IPS DF 6.9 (cell line): ENCODE measurements around the gene SLC7A6.
A peak's percentile ranks its signal among the peaks of the same experiment; 100 is the strongest.

Experiments
- DNase-seq: peaks from one replicate; pipeline ENCODE4 v3.0.0-alpha.2; 2013; ENCODE audit warnings: low read depth, low spot score
- H3K27ac ChIP-seq: one replicate; pipeline ENCODE4 v1.5.1; 2013; ENCODE audit warnings: low read length, control low read depth
- H3K27me3 ChIP-seq: 2 replicates; pipeline ENCODE4 v1.6.1; 2013; ENCODE audit warnings: mild to moderate bottlenecking, low read length; ENCODE audit not compliant: control insufficient read depth, insufficient read depth
- H3K36me3 ChIP-seq: 2 replicates; pipeline ENCODE4 v1.6.1; 2013; ENCODE audit warnings: low read length; ENCODE audit not compliant: control insufficient read depth, insufficient read depth
- H3K4me1 ChIP-seq: 2 replicates; pipeline ENCODE4 v1.6.1; 2013; ENCODE audit warnings: low read length; ENCODE audit not compliant: control insufficient read depth, insufficient read depth
- H3K4me3 ChIP-seq: 2 replicates; pipeline ENCODE4 v1.5.1; 2013; ENCODE audit warnings: mild to moderate bottlenecking, low read length
- H3K9me3 ChIP-seq: 2 replicates; pipeline ENCODE4 v1.6.1; 2013; ENCODE audit warnings: low read length, inconsistent platforms; ENCODE audit not compliant: control insufficient read depth, insufficient read depth
- WGBS: extraction: QIAGEN DNeasy Blood & Tissue Kit; methylation state at CpG from one replicate; pipeline ENCODE4 v1.1.7; 2013; ENCODE audit warnings: mixed read lengths, missing lambda C conversion rate; ENCODE audit not compliant: insufficient read length, insufficient coverage; 5-methylcytosine and 5-hydroxymethylcytosine counted together

Gene SLC7A6

GRCh38 chr16:68306633-68307032 lies 42.3 kb downstream of the SLC7A6 start:
- Histone ChIP-seq H3K27me3 (no peaks in the 10 kb centered on the region), H3K9me3 (no peaks in the 10 kb centered on the region), H3K4me1 (no peaks in the 10 kb centered on the region), H3K27ac (no peak overlapping the region), H3K4me3 (no peak overlapping the region), H3K36me3 (peaks cover 11% of the 10 kb centered on the region; the same call in 1 of the 2 replicates)
- no CpG with 5 or more reads among the region's 3 CpGs for WGBS
- DNase-seq, result no peak

- WGBS, result no CpG with 5 or more reads among the region's 6 CpGs
- Histone ChIP-seq H3K36me3 (0 out of 2 replicates have a peak, but pooled peaks cover 2% of the 10 kb centered on the region), H3K27ac (no peak overlapping the region), H3K4me1 (no peaks in the 10 kb centered on the region), H3K27me3 (no peaks in the 10 kb centered on the region), H3K9me3 (no peaks in the 10 kb centered on the region), H3K4me3 (peak overlapping the region; percentile 50)
- no peak for DNase-seq
Observed at GRCh38 chr16:68309799-68310198, 45.5 kb downstream of the SLC7A6 start.

- no peaks in the 10 kb centered on the region for H3K4me1 ChIP-seq
- no peak overlapping the region for H3K27ac ChIP-seq
- no peak for DNase-seq
- peak overlapping the region; percentile 50 for H3K4me3 ChIP-seq
- no peaks in the 10 kb centered on the region for H3K27me3 ChIP-seq
- no peaks in the 10 kb centered on the region for H3K9me3 ChIP-seq
- WGBS, result no CpG with 5 or more reads among the region's 29 CpGs
- 0 out of 2 replicates have a peak, but pooled peaks cover 2% of the 10 kb centered on the region for H3K36me3 ChIP-seq
Observed at GRCh38 chr16:68310437-68310773, 46.1 kb downstream of the SLC7A6 start.

GRCh38 chr16:68310774-68311511 lies 46.6 kb downstream of the SLC7A6 start, which contains the start of the genes PRMT7 and SLC7A6OS:
PRMT7 (plus strand) TSS chr16:68311019; CDS start chr16:68315980, 4,961 bp downstream.
SLC7A6OS (minus strand) TSS chr16:68310946; CDS start chr16:68310926, 20 bp downstream.
- Histone ChIP-seq H3K36me3 (peaks cover 4% of the 10 kb centered on the region; the same call in 1 of the 2 replicates), H3K27ac (no peak within 1 kb of the TSS), H3K27me3 (no peaks in the 10 kb centered on the region), H3K9me3 (no peaks in the 10 kb centered on the region), H3K4me1 (no peaks in the 10 kb centered on the region), H3K4me3 (peak within 1 kb of the TSS; percentile 50)
- no CpG with 5 or more reads among the region's 62 CpGs for WGBS
- DNase-seq, result peak; percentile 61

DNA sequence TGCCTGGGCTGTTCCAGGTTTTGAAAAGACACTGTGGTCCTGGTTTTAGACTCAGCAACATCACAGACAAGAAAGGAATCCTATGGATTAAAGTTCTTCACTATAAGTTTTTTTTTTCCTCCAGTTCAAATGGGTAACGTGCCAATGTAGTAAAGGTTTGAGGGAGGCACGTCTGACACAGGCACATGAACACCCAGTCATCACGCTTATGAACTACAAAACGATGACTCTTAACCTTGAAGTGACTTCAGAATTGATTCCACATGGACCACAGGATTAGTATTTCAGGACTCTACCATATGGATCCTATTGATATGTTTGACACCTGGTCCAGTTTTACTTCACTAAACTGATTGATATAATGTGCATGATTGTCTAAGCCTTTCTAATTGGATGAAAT lies 48.8 kb downstream of the SLC7A6 start:
- Histone ChIP-seq H3K36me3 (peaks cover 6% of the 10 kb centered on the region; the same call in 1 of the 2 replicates), H3K27ac (no peak overlapping the region), H3K4me1 (no peaks in the 10 kb centered on the region), H3K27me3 (no peaks in the 10 kb centered on the region), H3K9me3 (no peaks in the 10 kb centered on the region), H3K4me3 (no peak overlapping the region)
- no peak for DNase-seq
- no CpG with 5 or more reads among the region's 4 CpGs for WGBS

GRCh38 chr16:68319185-68319908 lies 55.0 kb downstream of the SLC7A6 start:
- Histone ChIP-seq H3K27me3 (no peaks in the 10 kb centered on the region), H3K27ac (no peak overlapping the region), H3K9me3 (no peaks in the 10 kb centered on the region), H3K4me1 (no peaks in the 10 kb centered on the region), H3K4me3 (no peak overlapping the region), H3K36me3 (peaks cover 4% of the 10 kb centered on the region; the same call in 1 of the 2 replicates)
- no peak for DNase-seq
- no CpG with 5 or more reads among the region's 6 CpGs for WGBS

- Histone ChIP-seq H3K9me3 (no peaks in the 10 kb centered on the region), H3K27ac (no peak overlapping the region), H3K4me3 (no peak overlapping the region), H3K4me1 (no peaks in the 10 kb centered on the region), H3K27me3 (no peaks in the 10 kb centered on the region), H3K36me3 (no peaks in the 10 kb centered on the region; the same call in 1 of the 2 replicates)
- DNase-seq, result no peak
- no CpG with 5 or more reads among the region's 5 CpGs for WGBS
Observed at GRCh38 chr16:68324336-68324735, 60.0 kb downstream of the SLC7A6 start.

DNA sequence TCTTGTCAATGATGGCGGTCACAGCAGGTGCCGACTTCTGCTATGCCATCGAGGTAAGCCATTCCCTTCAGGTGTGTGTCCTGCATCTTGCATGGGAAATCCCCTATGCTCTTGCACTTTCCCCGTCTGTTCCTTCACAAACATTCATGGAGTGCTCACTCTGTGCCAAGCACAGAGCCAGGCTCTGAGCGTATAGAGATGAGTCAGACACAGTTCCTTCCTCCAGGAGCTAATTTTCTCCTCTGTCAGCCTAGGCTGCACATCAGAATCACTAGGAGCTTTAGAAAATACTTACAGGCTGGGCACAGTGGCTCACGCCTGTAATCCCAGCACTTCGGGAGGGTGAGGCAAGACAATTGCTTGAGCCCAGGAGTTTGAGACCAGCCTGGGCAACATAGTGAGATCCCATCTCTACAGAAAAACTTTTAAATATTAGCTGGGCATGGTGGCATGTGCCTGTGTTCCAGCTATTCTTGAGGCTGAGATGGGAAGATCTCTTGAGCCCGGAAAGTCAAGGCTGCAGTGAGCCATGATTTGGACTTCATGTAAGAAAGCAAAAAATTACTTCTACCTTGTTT lies 60.5 kb downstream of the SLC7A6 start:
- DNase-seq, result no peak
- no peaks in the 10 kb centered on the region for H3K27me3 ChIP-seq
- WGBS, result no CpG with 5 or more reads among the region's 8 CpGs
- no peaks in the 10 kb centered on the region for H3K36me3 ChIP-seq
- H3K4me1 ChIP-seq, result no peaks in the 10 kb centered on the region
- H3K9me3 ChIP-seq, result no peaks in the 10 kb centered on the region
- H3K4me3 ChIP-seq, result no peak overlapping the region
- no peak overlapping the region for H3K27ac ChIP-seq

DNA sequence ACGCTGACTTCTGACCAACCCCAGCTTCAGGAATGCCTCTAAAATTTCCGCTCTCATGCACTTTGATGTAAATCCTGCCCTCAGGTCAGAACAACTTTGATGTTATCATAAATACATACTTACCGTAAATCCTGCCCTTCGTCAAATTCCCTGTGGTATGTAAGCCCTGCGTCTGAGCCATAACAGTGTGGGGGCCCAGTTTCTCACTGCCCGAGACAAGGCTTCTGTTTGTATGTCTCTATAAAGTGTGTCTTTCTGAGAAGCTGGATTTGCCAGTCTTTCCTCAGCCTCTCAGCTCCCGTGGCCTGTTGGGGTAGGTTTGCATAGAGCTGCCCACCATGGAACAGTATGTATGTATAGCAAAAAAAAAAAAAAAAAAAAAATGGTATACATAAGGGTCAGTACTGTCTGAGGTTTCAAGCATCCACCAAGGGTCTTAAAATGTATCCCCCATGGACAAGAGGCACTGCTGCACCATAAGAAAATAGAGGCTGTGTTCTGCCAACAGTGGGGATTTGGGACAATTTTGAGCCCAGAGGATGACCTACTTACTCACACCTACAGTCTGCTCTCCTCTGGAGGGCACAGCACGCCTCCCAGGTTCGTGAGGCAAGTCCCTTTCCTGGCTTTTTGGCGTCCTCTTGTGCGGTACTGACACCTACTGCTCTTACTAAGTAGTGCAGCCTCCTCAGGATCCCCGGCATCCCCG lies 64.0 kb downstream of the SLC7A6 start:
- Histone ChIP-seq H3K9me3 (no peaks in the 10 kb centered on the region), H3K4me3 (no peak overlapping the region), H3K36me3 (peaks cover 6% of the 10 kb centered on the region), H3K4me1 (no peaks in the 10 kb centered on the region), H3K27ac (no peak overlapping the region), H3K27me3 (no peaks in the 10 kb centered on the region)
- no CpG with 5 or more reads among the region's 13 CpGs for WGBS
- DNase-seq, result peak; percentile 57

DNA sequence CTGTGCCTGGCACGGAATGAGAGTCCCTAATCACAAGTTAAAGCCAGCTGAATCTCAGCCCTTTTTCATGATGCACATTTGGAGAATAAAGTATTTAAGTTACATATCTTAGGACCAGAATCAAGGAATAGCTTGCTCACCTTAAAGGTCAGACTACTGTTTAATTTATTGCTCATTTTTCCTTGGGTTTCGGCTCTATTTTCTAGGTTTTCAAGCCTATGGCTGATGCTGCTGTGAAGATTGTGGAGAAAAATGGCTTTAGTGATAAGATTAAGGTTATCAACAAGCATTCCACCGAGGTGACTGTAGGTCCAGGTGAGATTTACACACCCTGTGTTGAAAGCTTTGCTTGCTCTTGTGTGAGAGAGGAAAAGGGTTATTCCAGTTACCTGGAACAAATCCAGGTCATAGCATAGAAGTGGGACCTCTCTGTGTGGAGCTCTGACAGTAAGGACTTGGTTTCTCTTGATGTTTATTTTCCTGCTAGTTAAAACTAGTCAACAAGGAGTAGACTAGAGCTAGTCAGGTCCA lies 64.6 kb downstream of the SLC7A6 start:
- no peaks in the 10 kb centered on the region for H3K27me3 ChIP-seq
- no peak overlapping the region for H3K4me3 ChIP-seq
- no peak overlapping the region for H3K27ac ChIP-seq
- DNase-seq, result no peak
- H3K4me1 ChIP-seq, result no peaks in the 10 kb centered on the region
- no peaks in the 10 kb centered on the region for H3K9me3 ChIP-seq
- peaks cover 6% of the 10 kb centered on the region for H3K36me3 ChIP-seq
- no CpG with 5 or more reads among the region's 3 CpGs for WGBS
